Measurements from ENCODE around the gene DMBX1.

Gene DMBX1

DNA sequence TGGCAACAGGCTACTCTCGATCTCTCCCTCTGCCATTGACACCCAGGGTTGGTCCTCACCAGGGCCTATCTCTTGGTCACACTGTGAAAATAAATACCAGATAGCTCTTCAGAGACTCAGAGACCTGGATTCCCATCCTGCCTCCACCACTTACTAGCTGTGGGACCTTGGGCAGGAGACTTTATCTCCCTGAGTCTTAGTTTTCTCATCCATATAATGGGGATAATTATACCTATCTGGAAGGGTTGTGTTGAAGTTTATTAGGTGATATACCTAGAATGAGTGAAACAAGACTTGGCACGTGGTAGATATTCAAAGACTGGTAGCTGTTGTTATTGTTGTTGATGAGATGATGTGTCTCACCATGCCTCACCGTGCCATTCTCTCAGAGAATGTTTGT lies 7.4 kb downstream of the DMBX1 start:
- DNase-seq (ENCODE audit: low read depth in 1 of 2, low spot score in 1 of 2): no peak

DNA sequence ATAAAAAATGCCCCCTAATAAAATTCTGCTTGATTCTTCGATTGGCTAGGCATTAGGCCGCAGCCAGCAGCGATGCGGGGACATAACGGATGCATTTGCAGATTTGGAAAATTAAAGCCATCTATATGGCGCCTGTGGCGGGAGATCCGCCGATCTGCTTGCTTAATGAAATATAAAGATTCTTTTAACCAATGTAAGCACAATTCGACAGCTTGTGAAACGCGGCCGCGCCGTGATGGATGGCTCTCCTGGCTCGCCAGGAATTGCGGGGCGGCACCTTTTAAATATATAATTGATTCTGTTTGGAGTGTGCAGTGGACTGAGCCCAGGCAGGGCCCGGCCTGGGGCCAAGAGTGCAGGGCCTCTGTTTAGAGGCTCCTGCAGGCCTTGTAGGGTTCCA lies 8.0 kb downstream of the DMBX1 start:
- DNase-seq (ENCODE audit: low read depth in 1 of 2, low spot score in 1 of 2): no peak

DNA sequence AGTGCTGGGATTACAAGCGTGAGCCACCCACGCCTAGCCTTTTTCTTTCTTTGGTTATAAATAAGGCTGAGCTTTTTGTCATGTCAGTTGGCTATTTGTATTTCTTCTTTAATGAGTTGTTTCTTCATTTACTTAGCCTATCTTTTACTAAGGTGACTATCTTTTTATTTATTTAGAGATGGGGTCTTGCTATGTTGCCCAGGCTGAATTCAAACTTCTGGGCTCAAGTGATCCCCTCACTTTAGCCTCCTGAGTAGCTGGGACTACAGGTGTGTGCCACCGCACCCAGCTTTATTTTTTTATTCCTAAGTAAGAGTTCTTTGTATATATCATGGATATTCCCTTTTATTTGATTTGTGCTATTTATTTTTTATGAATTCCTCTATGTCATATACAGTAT lies 11.9 kb downstream of the DMBX1 start:
- DNase-seq (ENCODE audit: low read depth in 1 of 2, low spot score in 1 of 2): no peak

DNA sequence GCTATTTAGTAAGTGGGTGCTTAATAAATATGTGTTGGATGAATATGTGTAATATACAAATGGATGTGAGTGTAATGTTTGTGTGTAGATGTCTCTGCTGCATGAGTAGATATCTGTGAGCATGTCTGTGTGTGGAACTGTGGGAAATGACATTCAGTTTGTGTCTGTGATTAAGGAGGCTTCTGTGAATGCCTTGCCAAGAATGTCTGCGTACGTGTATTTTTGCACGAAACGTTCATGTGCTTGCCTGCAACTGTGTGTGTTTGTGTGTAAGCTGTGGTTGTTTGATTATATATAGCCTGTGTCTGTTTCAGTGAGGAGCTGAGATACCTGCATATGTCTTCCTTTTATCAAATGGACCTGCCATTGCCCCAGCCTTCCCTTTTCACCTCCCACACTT lies 13.8 kb downstream of the DMBX1 start:
- DNase-seq (ENCODE audit: low read depth in 1 of 2, low spot score in 1 of 2): no peak

DNA sequence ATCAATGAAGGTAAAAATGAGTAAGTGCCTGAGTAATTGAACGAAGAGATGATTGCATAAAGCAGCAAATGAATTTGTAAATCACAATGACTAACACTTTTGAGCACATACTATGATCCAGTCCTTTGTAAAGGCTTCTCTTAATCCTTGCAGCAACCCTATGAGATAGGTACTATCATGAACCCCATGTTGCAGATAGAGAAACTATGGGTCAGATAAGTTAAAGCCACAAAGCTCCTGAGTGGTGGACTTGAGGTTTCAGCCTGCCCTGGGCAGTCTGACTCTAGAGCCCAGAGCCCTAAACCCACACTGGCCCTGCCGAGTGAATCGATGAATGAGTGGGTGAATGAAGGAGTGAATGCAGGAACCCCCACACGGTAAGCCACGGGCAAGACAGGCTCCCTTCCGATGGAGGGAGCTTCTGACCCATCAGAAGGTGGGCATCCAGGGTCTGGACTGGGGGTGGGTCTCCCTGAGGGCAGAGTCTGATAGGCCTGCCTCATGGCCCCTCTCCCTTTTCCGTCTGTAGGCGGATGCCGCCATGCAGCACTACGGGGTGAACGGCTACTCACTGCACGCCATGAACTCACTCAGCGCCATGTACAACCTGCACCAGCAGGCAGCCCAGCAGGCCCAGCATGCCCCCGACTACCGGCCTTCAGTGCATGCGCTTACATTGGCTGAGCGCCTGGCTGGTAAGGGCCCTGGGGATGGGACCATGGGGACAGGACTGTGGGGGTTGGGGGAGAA lies 17.0 kb downstream of the DMBX1 start:
- DNase-seq (ENCODE audit: low read depth in 1 of 2, low spot score in 1 of 2): no peak

DNA sequence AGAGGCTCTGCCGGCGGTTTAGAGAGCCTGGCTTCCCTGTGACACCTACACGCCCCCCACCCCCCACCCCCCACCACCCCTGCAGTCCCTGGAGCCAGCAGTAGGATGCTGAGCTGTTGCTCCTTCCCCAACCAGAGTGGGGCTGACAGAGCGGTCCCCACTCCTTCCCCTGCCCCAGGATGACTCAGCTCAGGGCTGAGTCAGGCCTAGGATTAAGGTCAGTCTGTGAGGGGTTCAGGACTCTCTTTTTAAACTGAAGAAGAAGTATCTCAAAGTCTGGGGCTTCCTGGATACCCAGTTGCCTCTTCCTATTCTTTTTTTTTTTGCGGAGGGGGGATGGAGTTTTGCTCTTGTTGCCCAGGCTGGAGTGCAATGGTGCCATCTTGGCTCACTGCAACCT lies 19.1 kb downstream of the DMBX1 start:
- no peak for DNase-seq (ENCODE audit: low read depth in 1 of 2, low spot score in 1 of 2)

DNA sequence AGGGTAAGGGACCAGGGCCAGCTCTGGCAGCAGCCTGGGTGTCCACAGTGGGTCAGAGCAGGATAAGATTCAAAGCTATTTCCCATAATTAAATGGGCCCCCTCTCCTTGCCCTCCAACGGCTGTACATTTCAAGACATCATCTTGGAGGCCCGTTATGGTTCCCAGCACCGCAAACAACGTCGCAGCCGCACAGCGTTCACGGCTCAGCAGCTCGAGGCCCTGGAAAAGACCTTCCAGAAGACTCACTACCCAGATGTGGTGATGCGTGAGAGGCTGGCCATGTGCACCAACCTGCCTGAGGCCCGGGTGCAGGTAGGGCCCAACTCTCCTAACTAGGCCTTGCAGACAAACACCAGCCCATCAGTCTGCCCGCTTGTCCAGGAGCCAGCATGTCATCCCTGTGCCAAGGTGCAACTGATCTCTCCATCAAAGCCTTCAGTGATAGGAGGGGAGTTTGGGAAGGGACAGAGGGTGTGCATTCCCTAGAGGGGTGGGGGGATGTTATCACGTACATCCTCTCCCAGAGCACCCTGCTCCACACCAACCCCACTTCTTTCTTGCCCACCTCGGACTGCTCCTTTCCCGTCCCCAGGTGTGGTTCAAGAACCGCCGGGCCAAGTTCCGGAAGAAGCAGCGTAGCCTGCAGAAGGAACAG lies 20.8 kb downstream of the DMBX1 start:
- DNase-seq (ENCODE audit: low read depth in 1 of 2, low spot score in 1 of 2): no peak

DNA sequence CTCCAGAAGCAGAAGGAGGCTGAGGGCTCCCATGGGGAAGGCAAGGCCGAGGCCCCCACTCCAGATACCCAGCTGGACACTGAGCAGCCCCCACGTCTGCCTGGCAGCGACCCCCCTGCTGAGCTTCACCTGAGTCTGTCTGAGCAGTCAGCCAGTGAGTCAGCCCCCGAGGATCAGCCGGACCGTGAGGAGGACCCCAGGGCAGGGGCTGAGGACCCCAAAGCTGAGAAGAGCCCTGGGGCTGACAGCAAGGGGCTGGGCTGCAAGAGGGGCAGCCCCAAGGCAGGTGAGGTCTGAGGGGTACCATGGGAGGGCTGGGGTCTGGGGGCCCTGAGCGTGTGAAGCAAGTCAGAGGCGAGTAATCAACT lies 21.3 kb downstream of the DMBX1 start:
- DNase-seq (ENCODE audit: low read depth in 1 of 2, low spot score in 1 of 2): no peak

DNA sequence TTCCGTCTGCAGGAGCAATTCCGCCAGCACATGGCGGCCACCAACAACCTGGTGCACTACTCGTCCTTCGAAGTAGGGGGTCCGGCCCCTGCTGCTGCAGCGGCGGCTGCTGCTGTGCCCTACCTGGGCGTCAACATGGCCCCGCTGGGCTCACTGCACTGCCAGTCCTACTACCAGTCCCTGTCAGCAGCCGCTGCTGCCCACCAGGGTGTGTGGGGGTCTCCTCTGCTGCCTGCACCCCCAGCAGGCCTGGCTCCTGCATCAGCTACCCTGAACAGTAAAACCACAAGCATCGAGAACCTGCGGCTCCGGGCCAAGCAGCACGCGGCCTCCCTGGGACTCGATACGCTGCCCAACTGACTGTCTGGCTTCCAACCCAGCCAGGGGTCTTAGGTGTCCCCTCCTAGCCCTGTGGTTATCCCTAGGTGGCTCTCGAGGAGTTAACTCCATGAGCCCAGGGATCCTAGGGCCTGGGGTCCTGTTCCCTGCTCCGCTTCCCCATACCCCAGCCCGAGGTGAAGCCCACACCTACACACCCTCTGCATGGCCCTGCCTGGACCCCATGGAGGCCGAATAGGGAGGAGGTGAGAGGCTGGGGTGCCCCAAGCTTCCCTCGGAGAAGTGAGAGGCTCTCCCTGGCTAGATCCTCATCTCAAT lies 22.6 kb downstream of the DMBX1 start:
- no peak for DNase-seq (ENCODE audit: low read depth in 1 of 2, low spot score in 1 of 2)

DNA sequence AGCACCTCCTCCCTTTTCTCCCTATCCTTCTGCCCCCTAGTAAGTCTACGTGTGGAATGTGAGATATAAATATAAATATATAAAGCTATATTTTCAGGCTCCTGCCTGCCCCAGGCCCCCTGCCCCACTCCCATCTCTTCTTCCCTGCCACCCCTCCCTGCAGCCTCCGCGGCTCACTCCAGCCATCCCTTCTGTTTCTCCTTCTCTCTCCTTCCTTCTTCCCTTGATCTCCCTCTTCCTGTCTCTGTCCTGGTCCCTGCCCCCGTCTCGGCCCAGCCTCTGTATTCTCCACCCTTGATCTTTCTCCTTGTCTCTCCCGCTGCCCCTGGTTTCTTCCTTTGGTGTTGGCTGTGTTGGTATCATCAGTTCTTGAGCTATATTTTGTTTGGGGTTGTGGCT lies 23.2 kb downstream of the DMBX1 start:
- DNase-seq (ENCODE audit: low read depth in 1 of 2, low spot score in 1 of 2): no peak

DNA sequence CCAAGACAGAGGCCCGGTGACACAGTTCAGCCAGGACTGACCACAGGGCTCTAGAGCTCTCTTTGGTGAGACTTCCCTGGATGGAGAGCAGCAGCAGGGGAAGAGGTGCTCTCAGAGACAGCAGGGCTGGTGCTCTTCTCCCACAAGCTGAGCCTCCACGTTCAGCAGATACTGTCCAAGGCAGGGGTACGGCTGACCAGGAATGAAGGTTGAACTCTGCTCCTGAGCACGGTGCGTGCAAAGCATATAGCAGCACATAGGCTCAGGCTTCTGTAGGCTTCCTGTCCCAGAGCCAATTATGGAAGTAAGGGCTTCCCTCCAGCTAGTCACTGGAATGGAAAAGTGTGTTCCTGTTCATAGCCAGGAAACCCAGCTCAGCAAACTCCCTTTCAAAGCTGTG lies 23.9 kb downstream of the DMBX1 start:
- DNase-seq (ENCODE audit: low read depth in 1 of 2, low spot score in 1 of 2): no peak

DNA sequence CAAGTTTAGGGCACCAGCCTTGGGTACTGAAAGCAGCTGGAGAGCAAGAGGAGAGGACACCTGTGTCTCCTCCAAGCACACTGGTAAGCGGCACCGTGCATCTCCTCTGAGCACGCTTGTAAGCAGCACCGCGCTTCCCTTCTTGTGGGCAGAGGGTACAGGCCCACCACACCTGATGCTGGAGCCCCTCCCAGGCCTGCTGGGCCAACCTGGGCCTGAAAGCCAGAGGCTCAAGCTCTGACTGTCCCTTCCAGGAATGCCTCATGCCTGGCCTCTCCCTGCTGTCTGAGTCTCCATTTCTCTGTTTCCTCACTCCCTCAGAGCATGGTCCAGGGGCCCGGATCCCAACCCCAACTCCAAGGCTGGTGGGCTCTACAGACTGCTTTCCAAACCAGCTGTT lies 25.9 kb downstream of the DMBX1 start:
- DNase-seq (ENCODE audit: low read depth in 1 of 2, low spot score in 1 of 2): no peak

DNA sequence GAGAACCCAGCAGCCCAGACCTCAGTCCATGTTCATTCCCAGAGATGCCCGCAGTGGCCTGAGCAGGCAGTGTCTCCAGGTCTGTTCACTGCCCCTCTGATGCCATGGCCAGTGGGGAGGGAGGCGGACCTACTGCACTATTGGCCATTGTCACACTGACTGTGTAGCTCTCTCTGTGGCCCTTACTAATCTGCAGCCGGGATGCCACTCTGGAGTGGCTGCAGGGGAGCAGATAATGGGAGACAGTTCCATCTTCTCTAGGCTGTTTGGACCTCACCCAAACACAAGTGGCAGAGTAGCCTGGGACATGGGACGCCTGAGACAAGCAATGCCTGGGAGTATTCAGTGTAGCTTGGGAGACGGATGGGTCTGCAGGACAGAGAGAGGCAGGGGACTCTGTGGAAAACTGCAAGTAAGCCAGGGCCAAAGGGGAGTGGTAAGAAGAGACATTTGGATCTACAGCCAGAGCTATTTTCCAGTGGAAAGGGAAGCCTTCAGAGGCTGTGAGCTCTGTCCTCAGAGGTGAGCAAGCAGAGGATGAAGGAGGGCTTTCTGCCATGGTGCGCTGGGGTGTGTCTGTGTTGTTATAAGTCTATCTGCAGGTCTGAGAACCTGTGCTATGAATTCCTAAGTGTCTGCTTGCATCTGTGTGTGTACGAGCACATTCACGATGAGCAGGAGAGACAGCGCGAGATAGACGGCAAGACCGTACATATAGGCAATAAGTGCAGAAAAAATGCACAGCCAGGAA lies 26.7 kb downstream of the DMBX1 start:
- DNase-seq (ENCODE audit: low read depth in 1 of 2, low spot score in 1 of 2): no peak

DNA sequence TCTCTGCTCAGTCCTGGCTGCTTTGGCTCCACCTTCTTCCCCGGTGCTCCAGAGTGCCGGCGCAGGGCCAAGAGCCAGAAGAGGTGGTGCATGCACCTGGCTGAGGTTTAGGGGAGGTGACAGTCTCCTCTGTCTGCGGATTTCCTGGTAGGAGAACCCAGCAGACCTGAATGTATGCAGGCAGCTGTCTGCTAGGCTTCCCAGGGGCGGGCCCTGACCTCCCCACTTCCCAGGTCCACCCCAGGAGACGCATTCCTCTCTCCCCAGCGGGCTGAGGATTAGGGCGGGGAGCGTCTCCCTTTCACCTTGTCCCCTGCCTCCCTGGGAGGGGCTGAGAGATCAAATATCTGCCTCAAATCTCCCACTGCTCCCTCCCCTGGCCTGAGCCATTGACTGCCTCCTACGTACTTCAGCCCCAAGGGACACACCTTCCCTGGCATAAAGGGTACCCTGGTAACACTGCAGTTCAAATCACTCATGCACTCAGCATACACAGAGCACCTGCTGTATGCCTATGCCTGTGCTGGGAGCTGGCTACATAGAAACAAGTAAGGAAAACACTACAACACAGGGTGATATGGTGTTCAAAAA lies 27.5 kb downstream of the DMBX1 start:
- DNase-seq (ENCODE audit: low read depth in 1 of 2, low spot score in 1 of 2): no peak

DNA sequence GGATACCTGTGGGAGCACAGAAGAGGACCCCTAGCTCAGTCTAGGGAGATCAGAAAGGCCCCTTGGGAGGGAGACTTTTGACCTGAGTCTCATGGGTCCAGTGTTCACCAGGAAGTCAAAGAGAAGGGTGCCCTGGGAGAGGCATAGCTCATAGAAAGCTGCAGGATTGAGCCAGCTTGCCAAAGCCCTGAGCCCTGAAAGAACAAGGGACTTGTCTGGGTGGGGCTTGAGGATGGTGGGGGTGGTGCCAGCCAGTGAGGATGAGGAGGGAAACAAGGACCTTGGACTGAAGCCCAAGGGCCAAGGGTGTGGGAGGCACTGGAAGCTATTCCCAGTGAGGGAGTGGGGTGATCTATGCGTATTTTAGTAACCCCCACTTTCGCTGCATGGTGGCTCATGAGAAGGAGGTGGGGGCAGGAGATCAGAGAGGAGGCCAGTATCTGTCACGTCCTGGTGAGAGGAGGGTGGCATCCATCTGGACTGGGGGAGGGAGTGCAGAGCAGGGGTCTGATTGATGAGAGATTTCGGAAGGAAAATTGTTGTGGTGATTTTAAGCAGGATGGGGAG lies 28.4 kb downstream of the DMBX1 start:
- no peak for DNase-seq (ENCODE audit: low read depth in 1 of 2, low spot score in 1 of 2)

DNA sequence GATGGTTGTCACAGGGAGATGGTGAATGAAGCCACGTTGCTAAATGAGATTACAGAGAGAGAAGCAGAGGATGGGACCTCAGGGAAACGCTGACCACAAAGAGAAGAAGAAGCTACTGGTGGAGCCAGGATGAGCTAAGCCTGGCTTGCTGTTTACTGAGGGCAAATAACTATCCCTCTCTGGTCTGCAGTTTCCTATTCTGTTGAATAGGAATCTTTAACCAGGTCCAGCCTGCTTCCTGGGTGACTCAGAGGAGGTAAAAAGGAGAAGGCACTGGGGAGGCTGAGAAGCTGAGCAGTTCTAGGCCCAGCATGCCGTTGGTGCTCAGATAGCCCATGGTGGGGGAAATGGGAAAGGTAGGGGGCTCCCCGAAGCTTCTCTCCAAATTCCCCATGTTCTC lies 29.6 kb downstream of the DMBX1 start:
- no peak for DNase-seq (ENCODE audit: low read depth in 1 of 2, low spot score in 1 of 2)

DNA sequence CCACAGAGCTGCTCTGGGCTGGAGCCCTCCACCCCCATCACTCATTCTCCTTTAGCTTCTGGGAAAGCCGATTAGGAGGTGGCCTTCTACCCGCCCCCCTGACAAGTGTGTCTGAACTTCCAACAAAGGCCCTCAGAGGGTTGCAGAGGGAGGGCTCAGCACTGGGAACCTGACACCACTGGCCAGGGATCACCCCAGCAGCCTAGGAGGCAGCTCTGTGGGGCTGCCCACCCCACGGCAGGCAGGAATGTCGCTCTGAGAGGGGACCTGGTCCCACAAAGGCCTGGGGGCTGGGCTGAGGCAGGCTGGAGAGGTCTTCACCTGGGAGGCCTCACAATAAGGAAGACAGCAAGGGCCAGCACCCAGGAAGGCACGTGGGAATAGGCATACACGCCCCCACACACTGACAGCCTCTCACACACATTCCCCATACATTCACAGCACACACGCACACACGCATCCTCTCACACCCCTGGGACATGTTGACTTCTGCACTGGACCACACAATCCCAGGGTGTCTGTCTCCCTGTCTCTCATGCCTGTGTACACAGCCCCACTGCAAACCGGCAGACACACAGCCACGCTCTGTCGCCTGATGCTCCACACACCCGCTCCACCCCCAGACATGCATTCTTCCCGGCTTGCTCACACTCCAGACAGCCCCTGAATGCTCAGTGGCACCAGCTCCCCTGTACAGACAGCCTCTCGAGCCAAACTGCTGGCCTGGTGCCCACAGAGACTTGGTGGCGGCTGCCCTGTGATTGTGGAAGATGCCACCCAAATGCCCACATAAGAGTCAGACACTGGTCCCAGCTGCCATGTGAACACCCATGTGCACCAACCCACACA lies 30.7 kb downstream of the DMBX1 start:
- DNase-seq (ENCODE audit: low read depth in 1 of 2, low spot score in 1 of 2): no peak

DNA sequence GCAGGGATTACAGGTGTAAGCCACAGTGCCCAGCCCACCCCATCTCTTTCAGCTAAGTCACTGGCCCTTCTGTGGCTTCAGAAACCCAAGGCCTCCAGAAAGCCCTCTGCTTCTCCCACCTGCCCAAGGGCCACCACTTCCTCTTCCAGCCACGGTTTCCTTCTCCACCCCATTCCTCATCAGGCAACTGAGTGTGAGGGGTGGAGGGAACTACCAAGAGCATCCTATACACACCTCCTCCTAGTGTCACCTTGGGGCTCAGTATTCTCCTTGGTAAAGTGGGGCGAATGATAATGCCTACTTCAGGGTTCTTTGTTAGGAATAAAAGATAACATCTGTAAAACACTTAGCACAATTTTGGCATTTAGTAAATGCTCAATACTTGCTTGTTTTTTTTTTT lies 31.8 kb downstream of the DMBX1 start:
- no peak for DNase-seq (ENCODE audit: low read depth in 1 of 2, low spot score in 1 of 2)

DNA sequence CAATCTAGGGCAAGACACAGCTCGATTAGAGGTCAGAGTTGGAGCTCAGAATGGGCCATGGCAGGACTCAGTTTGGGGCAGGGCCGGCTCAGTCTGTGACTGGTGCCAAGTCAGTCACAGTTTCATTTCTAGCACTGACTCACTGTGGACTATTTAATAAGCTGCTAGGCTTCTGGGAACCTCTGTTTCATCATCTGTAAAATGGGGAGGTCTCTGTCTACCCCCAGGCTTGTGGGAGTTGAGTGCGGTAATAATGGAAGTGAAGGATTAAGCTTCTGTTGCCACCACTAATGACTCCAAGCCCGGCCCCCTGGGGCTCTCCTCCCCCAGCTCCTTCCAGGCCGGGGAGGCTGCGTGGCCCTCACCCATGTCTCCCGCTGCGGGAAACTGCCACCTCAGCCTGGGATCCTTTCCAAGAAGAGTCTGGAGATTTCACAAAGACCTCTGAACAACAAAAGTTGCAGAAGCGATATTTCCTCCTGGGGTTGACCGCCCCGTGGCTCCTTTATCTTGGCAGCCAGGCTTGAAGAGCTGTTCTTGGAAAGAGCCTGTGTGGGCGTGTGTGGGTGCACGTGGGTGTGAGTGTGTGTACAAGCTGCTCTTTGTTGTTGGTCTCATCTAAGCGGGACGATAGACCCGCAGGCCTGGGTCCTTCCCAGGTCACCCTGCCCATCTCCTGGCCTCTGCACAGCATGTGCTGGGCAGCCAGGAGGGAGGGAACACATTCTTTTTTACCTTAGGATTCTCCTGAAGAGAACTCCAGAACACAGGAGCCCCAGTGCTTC lies 32.7 kb downstream of the DMBX1 start:
- no peak for DNase-seq (ENCODE audit: low read depth in 1 of 2, low spot score in 1 of 2)

DNA sequence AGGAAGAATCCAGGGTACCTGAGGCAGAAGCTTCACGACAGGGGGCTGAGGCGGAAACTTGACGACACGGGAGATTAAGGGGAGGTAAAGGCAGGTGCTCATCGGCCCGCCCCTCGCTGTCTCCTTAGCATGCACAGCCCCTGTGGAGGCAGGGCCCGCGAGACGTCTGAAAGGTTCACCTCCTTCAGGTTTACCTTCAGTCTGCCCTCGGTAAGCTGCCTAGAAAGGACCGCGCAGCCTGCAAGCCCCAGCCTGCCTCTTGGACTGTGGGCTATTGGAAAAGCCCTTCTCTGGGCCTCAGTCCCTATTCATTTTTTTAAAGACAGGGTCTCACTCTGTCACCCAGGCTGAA lies 33.3 kb downstream of the DMBX1 start:
- no peak for DNase-seq (ENCODE audit: low read depth in 1 of 2, low spot score in 1 of 2)

Measured in stimulated activated CD4-positive, alpha-beta T cell treated with anti-CD3 and anti-CD28 coated beads, Interleukin-15, amount 100 ng/mL, for 1 hour (primary cell).